Breast epithelium (tissue), 3 donors: ENCODE results near the gene CADPS.

ENCODE experiments used
- CTCF ChIP-seq, 3 donors: fragments of 450-650 bp; IDR thresholded peaks; one replicate each; pipeline ENCODE4 v1.5.1; 2016 to 2017; ENCODE audit warnings: antibody characterized with exemption in 3 of 3, mild to moderate bottlenecking in 3 of 3, moderate library complexity in 3 of 3
- POLR2A ChIP-seq: fragments of 450-650 bp; IDR thresholded peaks from one replicate; pipeline ENCODE4 v1.6.1; 2016; ENCODE audit warnings: antibody characterized with exemption, mild to moderate bottlenecking, moderate library complexity
- POLR2AphosphoS5 ChIP-seq, 3 donors: sonication (generic); formaldehyde crosslinking; IDR thresholded peaks; one replicate each; pipeline ENCODE4 v1.6.1; 2017; ENCODE audit warnings: antibody characterized with exemption in 3 of 3

- TF ChIP-seq POLR2AphosphoS5 (IDR thresholded peaks at IDR 0.05) (no peak), CTCF (IDR thresholded peaks at IDR 0.05) (no peak), POLR2A (no peak)
Observed at GRCh38 chr3:62566022-62566557, 309.1 kb downstream of the CADPS start.
